A673 (cell line): ENCODE data around the gene BCL6. TPM values are rescaled to one million over a fixed set of nuclear protein-coding genes. Genes with fewer than 3 reads are reported as not detected.

ENCODE experiments used
- BruUV-seq: library from RNA; stranded (reverse); fragments of 400-500 nt; replicated peaks from 2 replicates; lab custom pipeline; 2021; lab: Mats Ljungman, UMichigan
- CTCF ChIA-PET: fragments of 300-600 bp; sonication (Branson Sonifier 250); formaldehyde crosslinking; loops from one replicate; lab custom pipeline; 2022; ENCODE audit warnings: antibody characterized with exemption; lab: Charles Lee
- POLR2A ChIA-PET: fragments of 300-600 bp; sonication (Branson Sonifier 250); formaldehyde crosslinking; loops from one replicate; lab custom pipeline; 2022; ENCODE audit warnings: antibody characterized with exemption; ENCODE audit not compliant: low non-redundant PET; lab: Charles Lee
- DNase-seq: peaks from one replicate; pipeline ENCODE4 v3.0.0-alpha.2; 2015; ENCODE audit warnings: low spot score
- H3K27ac ChIP-seq: fragments of 200-600 bp; sonication (generic); 2 replicates; pipeline ENCODE4 v1.5.1; 2016; ENCODE audit warnings: mixed run types, low read depth, mild to moderate bottlenecking, mixed read lengths, antibody characterized with exemption, low read length; ENCODE audit not compliant: poor library complexity, severe bottlenecking
- H3K27me3 ChIP-seq: fragments of 200-600 bp; sonication (generic); replicated peaks from 2 replicates; pipeline ENCODE4 v1.6.1; 2017; ENCODE audit warnings: mixed run types, low read depth, mild to moderate bottlenecking, mixed read lengths, antibody characterized with exemption, low read length; ENCODE audit not compliant: insufficient read depth, poor library complexity
- H3K36me3 ChIP-seq: fragments of 200-600 bp; sonication (generic); 2 replicates; pipeline ENCODE4 v1.6.1; 2016; ENCODE audit warnings: mixed run types, mild to moderate bottlenecking, mixed read lengths, antibody characterized with exemption, low read length; ENCODE audit not compliant: insufficient read depth, poor library complexity, severe bottlenecking
- H3K4me1 ChIP-seq: fragments of 200-600 bp; sonication (generic); 2 replicates; pipeline ENCODE4 v1.6.1; 2017; ENCODE audit warnings: mixed run types, mild to moderate bottlenecking, mixed read lengths, antibody characterized with exemption, low read length; ENCODE audit not compliant: insufficient read depth, poor library complexity, severe bottlenecking
- H3K4me3 ChIP-seq: fragments of 200-600 bp; sonication (generic); 2 replicates; pipeline ENCODE4 v1.5.1; 2016; ENCODE audit warnings: low read depth, mixed run types, mild to moderate bottlenecking, mixed read lengths, low read length; ENCODE audit not compliant: poor library complexity, severe bottlenecking
- H3K9me3 ChIP-seq: fragments of 200-600 bp; sonication (generic); 2 replicates; pipeline ENCODE4 v1.6.1; 2016; ENCODE audit warnings: mixed run types, low read depth, mild to moderate bottlenecking, mixed read lengths, antibody characterized with exemption, low read length; ENCODE audit not compliant: poor library complexity, severe bottlenecking
- CTCF ChIP-seq: fragments of 300-800, 200-600 bp; sonication (generic); conservative IDR thresholded peaks from 2 replicates; pipeline ENCODE4 v1.5.1; 2017; ENCODE audit warnings: low read depth, mild to moderate bottlenecking, antibody characterized with exemption, low read length, moderate library complexity, mixed read lengths
- EZH2 ChIP-seq: fragments of 200-600 bp; sonication (generic); IDR thresholded peaks from 2 replicates; pipeline ENCODE4 v1.6.1; 2017; ENCODE audit warnings: borderline replicate concordance, low read depth, mild to moderate bottlenecking, mixed read lengths, antibody characterized with exemption, low read length; ENCODE audit not compliant: poor library complexity, severe bottlenecking
- intact Hi-C: fragments of 100-400 bp; cut with micrococcal nuclease; formaldehyde crosslinking; loops from one replicate; pipeline ENCODE4 v1.10.0; 2022; ENCODE audit not compliant: unreplicated experiment
- total RNA-seq: library from RNA; stranded (reverse); gene quantifications from 2 replicates; pipeline ENCODE4 v1.2.3, GENCODE V29; 2021

Gene BCL6
- total RNA-seq, 1 experiment from 2014 or later, result 30.3 TPM

- TF ChIP-seq EZH2 (no peak), CTCF (no peak)
- CTCF ChIA-PET, result interaction anchor here (1.1 kb wide), 1 partner anchor 1207 kb away, joined by 3 read pairs; no protein-coding TSS in a partner anchor
- Histone ChIP-seq H3K4me1 (peaks cover 26% of the 10 kb centered on the region), H3K36me3 (no peaks in the 10 kb centered on the region), H3K4me3 (peak overlapping the region; percentile 12), H3K27ac (peak overlapping the region; percentile 75), H3K27me3 (no peaks in the 10 kb centered on the region), H3K9me3 (no peaks in the 10 kb centered on the region)
- intact Hi-C loops, result loop anchor here (10.0 kb wide), 7 partner anchors 297 to 1077 kb away; no protein-coding TSS in a partner anchor
- DNase-seq, result no peak
- POLR2A ChIA-PET, result no interaction called here
- BruUV-seq, result no TSS peak
Observed at GRCh38 chr3:187747506-187747905, 2.2 kb upstream of the BCL6 start.

GRCh38 chr3:187746442-187747281 lies 1.4 kb upstream of the BCL6 start:
- DNase-seq, result no peak
- intact Hi-C loops, result loop anchor here (10.0 kb wide), 7 partner anchors 298 to 1078 kb away; no protein-coding TSS in a partner anchor
- Histone ChIP-seq H3K4me3 (peak overlapping the region; percentile 70), H3K4me1 (peaks cover 31% of the 10 kb centered on the region), H3K9me3 (no peaks in the 10 kb centered on the region), H3K36me3 (no peaks in the 10 kb centered on the region), H3K27me3 (no peaks in the 10 kb centered on the region), H3K27ac (peak overlapping the region; percentile 100)
- no TSS peak for BruUV-seq
- ChIA-PET POLR2A (no interaction called here), CTCF (interaction anchor here (1.1 kb wide), 1 partner anchor 1208 kb away, joined by 3 read pairs; no protein-coding TSS in a partner anchor)
- TF ChIP-seq CTCF (no peak), EZH2 (no peak)

GRCh38 chr3:187746059-187746441 lies 782 bp upstream of the BCL6 start:
- intact Hi-C loops, result loop anchor here (10.0 kb wide), 7 partner anchors 299 to 1079 kb away; no protein-coding TSS in a partner anchor
- no peak for DNase-seq
- BruUV-seq, result TSS peak; percentile 99
- Histone ChIP-seq H3K36me3 (no peaks in the 10 kb centered on the region), H3K27ac (peak overlapping the region; percentile 100), H3K4me1 (peaks cover 31% of the 10 kb centered on the region), H3K4me3 (peak overlapping the region; percentile 70), H3K9me3 (no peaks in the 10 kb centered on the region), H3K27me3 (no peaks in the 10 kb centered on the region)
- ChIA-PET CTCF (interaction anchor here (1.3 kb wide), 1 partner anchor 1209 kb away, joined by 4 read pairs; no protein-coding TSS in a partner anchor), POLR2A (interaction anchor here (0.7 kb wide), 1 partner anchor 54 kb away, joined by 3 read pairs; no protein-coding TSS in a partner anchor)
- TF ChIP-seq CTCF (no peak), EZH2 (no peak)
